Body of pancreas (tissue), 4 donors: ENCODE results near the gene ZFC3H1. TPM values are rescaled to one million over a fixed set of nuclear protein-coding genes. Genes with fewer than 3 reads are reported as not detected.

Experiments
- ATAC-seq: fragments of 150-250 bp; one replicate; pipeline ENCODE4 v1.9.1; 2016
- DNase-seq, 4 donors: peaks; one replicate each; pipeline ENCODE4 v3.0.0-alpha.2; 2019
- H3K27ac ChIP-seq, 4 donors: fragments of 200-600 bp; sonication (generic); 1 replicate in 3 of 4; 2 replicates in 1 of 4; pipeline versions ENCODE4 v1.5.1 to v1.6.1; 2016 to 2019; ENCODE audit warnings: mild to moderate bottlenecking in 1 of 4, mixed read lengths in 1 of 4, moderate library complexity in 1 of 4
- H3K27me3 ChIP-seq, 2 donors: fragments of 200-600 bp; sonication (generic); one replicate each; pipeline ENCODE4 v1.6.0; 2016; ENCODE audit warnings: mild to moderate bottlenecking in 1 of 2
- H3K36me3 ChIP-seq, 2 donors: fragments of 200-600 bp; sonication (generic); replicated peaks in 1 of 2; 2 replicates each; pipeline ENCODE4 v1.5.1; 2016; ENCODE audit warnings: low read depth in 2 of 2; ENCODE audit not compliant: insufficient read depth in 1 of 2
- H3K4me1 ChIP-seq: fragments of 200-600 bp; sonication (generic); one replicate; pipeline ENCODE4 v1.6.0; 2016
- H3K4me3 ChIP-seq, 2 donors: fragments of 200-600 bp; sonication (generic); 1 replicate in 1 of 2; 2 replicates in 1 of 2; pipeline ENCODE4 v1.5.1; 2016 to 2019
- H3K9me3 ChIP-seq, 3 donors: fragments of 200-600 bp; sonication (generic); 1 replicate in 2 of 3; 2 replicates in 1 of 3; pipeline ENCODE4 v1.5.1; 2016
- CTCF ChIP-seq, 7 experiments: fragments of 450-650 bp in 4 of 7; fragments of 200-600 bp in 3 of 7; sonication (generic) in 3 of 7; IDR thresholded peaks; one replicate each; pipeline ENCODE4 v1.5.1; 2016 to 2019; ENCODE audit warnings: antibody characterized with exemption in 7 of 7
- POLR2A ChIP-seq, 3 donors: fragments of 450-650 bp; IDR thresholded peaks; one replicate each; pipeline ENCODE4 v1.6.1; 2016; ENCODE audit warnings: antibody characterized with exemption in 3 of 3, mild to moderate bottlenecking in 2 of 3
- WGBS, 2 donors: methylation state at CpG; one replicate each; pipeline ENCODE4 v1.1.5; 2017; 5-methylcytosine and 5-hydroxymethylcytosine counted together
- intact Hi-C: fragments of 100-400 bp; cut with DNase I; formaldehyde crosslinking; loops from one replicate; pipeline ENCODE4 v1.15.1; 2023
- total RNA-seq, 2 donors: library from RNA; depleted of rRNA; stranded (reverse); fragments of >200 nt; gene quantifications; one replicate each; pipeline ENCODE4 v1.1.0, GENCODE V29; 2016

ZFC3H1 gene
- total RNA-seq, 2 donors from 2014 or later, result 36.1 to 116 TPM

DNA sequence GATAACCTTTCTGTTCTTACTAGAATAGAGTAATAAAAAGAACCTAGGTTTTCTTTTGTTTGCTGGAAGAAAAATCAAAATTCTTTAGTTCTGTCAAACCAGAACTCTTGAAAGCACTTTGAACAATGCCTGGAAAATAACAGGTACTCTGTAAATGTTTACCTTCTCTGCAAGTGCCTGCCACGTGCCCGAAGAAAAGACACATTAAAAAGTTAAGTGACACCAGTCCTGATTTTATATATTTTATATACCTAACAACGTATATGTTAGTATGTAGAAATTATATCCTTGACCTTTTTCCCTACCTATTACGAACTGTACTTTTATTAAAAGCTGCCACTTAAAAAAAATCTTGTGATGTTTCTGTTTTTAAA, 1.4 kb upstream of the ZFC3H1 start:
- 1 to 11% methylated on average over 4 of the region's 4 CpGs for WGBS, 2 donors
- TF ChIP-seq POLR2A (IDR thresholded peaks at IDR 0.05) (no peak), CTCF (IDR thresholded peaks at IDR 0.05) (no peak)
- peak overlapping the region; percentile 64 to 76 for H3K4me3 ChIP-seq
- ATAC-seq (no peak), DNase-seq (peak in 2 of 4 donors; percentile 14 to 30)
- no peaks in the 10 kb centered on the region for H3K9me3 ChIP-seq
- no peaks in the 10 kb centered on the region for H3K36me3 ChIP-seq
- H3K27ac ChIP-seq, result peak overlapping the region; percentile 93 to 98 (median 95)
- H3K4me1 ChIP-seq, result peaks cover 22% of the 10 kb centered on the region
- no peaks in the 10 kb centered on the region for H3K27me3 ChIP-seq
- intact Hi-C loops, result no loop called here

GRCh38 chr12:71664411-71665089, 902 bp upstream of the ZFC3H1 start:
- TF ChIP-seq CTCF (IDR thresholded peaks at IDR 0.05) (no peak), POLR2A (IDR thresholded peaks at IDR 0.05) (no peak)
- H3K4me1 ChIP-seq, result peaks cover 22% of the 10 kb centered on the region
- no peaks in the 10 kb centered on the region for H3K27me3 ChIP-seq
- H3K9me3 ChIP-seq, result no peaks in the 10 kb centered on the region
- 0 to 1% methylated on average over 15 to 20 of the region's 20 CpGs for WGBS, 2 donors
- peak overlapping the region; percentile 93 to 98 (median 95) for H3K27ac ChIP-seq
- no peak for DNase-seq
- ATAC-seq, result peak; percentile 19
- peak overlapping the region; percentile 64 to 76 for H3K4me3 ChIP-seq
- H3K36me3 ChIP-seq, result peaks cover 0 to 2% of the 10 kb centered on the region in 2 donors
- intact Hi-C loops, result no loop called here

DNA sequence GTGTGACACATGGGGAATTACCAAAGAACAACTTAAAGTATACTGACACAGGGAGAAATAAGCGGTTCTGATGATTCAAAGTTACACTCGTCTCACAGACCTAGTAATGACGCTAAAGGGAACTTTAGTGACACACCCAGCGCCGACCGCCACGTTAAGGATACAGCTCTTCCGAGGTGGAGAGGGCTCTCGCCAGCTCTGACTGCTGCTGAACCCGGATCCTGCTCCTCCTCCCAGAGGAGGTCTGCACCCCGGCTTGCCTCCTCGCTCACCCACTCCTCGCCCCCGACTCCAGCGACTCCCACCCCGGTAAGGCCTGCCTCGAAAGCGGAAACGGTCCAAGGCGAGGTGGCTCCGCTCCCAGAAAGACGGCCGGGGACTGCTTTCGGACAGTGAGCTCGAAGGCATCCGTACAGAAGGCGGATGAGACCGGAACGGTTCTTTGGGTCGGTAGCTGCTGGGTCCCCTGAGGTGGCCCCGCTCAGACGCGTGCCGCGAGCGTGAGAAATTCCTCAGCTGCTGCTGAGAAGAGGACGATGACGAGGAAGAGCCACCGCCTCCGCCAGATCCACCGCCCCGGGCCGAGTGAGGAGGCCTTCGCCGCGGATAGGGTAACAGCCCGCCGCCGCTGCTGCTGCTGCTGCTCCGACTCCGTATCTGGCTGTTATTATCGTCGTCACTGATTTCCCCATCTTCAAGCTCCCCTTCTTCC, 643 bp downstream of the ZFC3H1 start:
- peak; percentile 36 for ATAC-seq
- intact Hi-C loops, result no loop called here
- peak overlapping the region; percentile 93 to 98 (median 95) for H3K27ac ChIP-seq
- 0% methylated on average over 13 to 53 of the region's 53 CpGs for WGBS, 2 donors
- H3K4me1 ChIP-seq, result peaks cover 22% of the 10 kb centered on the region
- H3K9me3 ChIP-seq, result no peaks in the 10 kb centered on the region
- H3K36me3 ChIP-seq, result peaks cover 0 to 5% of the 10 kb centered on the region in 2 donors
- peak; percentile 72 to 78 (median 75) for DNase-seq
- TF ChIP-seq POLR2A (IDR thresholded peaks at IDR 0.05) (no peak), CTCF (IDR thresholded peaks at IDR 0.05) (no peak)
- no peaks in the 10 kb centered on the region for H3K27me3 ChIP-seq
- peak overlapping the region; percentile 64 to 76 for H3K4me3 ChIP-seq

- peak overlapping the region in 1 of 4 donors; percentile 93 for H3K27ac ChIP-seq
- H3K4me3 ChIP-seq, result peak overlapping the region in 1 of 2 donors; percentile 76
- WGBS, 2 donors, result 3 to 4% methylated on average over 8 of the region's 8 CpGs
- no peaks in the 10 kb centered on the region for H3K27me3 ChIP-seq
- ATAC-seq, result no peak
- no peak for DNase-seq
- TF ChIP-seq CTCF (IDR thresholded peaks at IDR 0.05) (no peak), POLR2A (IDR thresholded peaks at IDR 0.05) (no peak)
- H3K36me3 ChIP-seq, result peaks cover 4 to 5% of the 10 kb centered on the region in 2 donors
- no peaks in the 10 kb centered on the region for H3K9me3 ChIP-seq
- peaks cover 22% of the 10 kb centered on the region for H3K4me1 ChIP-seq
- intact Hi-C loops, result no loop called here
Observed at GRCh38 chr12:71661977-71662530, 1.6 kb downstream of the ZFC3H1 start.
